LNCaP clone FGC (cell line): ENCODE data around the gene BMPER.

Source experiments
- DNase-seq: peaks from one replicate; pipeline ENCODE4 v3.0.0-alpha.2; 2011; ENCODE audit warnings: low read depth
- H3K4me3 ChIP-seq: 2 replicates; pipeline ENCODE4 v1.5.1; 2011; ENCODE audit warnings: mild to moderate bottlenecking, low read depth, low read length, control low read depth
- CTCF ChIP-seq: IDR thresholded peaks from 2 replicates; pipeline ENCODE4 v1.5.1; 2012; ENCODE audit warnings: mild to moderate bottlenecking; ENCODE audit not compliant: control insufficient read depth, insufficient read depth; ENCODE audit errors: extremely low read depth

BMPER gene

DNA sequence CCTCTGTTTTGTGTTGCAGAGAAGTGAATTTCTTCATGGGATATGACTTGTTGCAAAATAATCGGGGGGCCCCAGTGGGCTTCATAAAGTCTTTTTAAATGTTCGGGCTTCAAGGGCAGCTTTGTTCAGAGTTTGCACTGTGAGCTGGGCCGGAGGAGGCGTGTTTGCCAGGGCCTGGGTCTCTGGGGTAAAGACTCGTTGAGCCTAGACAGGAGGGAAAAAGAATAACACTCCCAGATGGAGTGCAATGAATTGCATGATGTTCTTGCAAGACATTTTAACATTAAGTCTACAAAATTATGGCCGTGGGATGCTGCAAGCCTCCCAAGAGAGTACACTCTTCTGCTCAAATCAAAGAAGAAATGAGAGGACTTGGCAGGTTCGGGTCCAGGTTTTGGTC is 23.6 kb downstream of the BMPER start:
- no peak for DNase-seq
- no peak for TF ChIP-seq CTCF
- no peak overlapping the region for H3K4me3 ChIP-seq

GRCh38 chr7:33932221-33932620 is 26.9 kb downstream of the BMPER start:
- TF ChIP-seq CTCF = no peak
- H3K4me3 ChIP-seq = no peak overlapping the region
- DNase-seq = no peak

GRCh38 chr7:33932832-33933468 is 27.6 kb downstream of the BMPER start:
- peak; percentile 31 for DNase-seq
- no peak overlapping the region for H3K4me3 ChIP-seq
- peak; percentile 93 for TF ChIP-seq CTCF

- no peak overlapping the region for H3K4me3 ChIP-seq
- TF ChIP-seq CTCF = no peak
- DNase-seq = no peak
Observed at GRCh38 chr7:33933611-33934281, 28.4 kb downstream of the BMPER start.

GRCh38 chr7:33934391-33934790 is 29.1 kb downstream of the BMPER start:
- TF ChIP-seq CTCF = no peak
- DNase-seq = no peak
- no peak overlapping the region for H3K4me3 ChIP-seq

GRCh38 chr7:33936503-33936902 is 31.2 kb downstream of the BMPER start:
- no peak for TF ChIP-seq CTCF
- no peak for DNase-seq
- no peak overlapping the region for H3K4me3 ChIP-seq

DNA sequence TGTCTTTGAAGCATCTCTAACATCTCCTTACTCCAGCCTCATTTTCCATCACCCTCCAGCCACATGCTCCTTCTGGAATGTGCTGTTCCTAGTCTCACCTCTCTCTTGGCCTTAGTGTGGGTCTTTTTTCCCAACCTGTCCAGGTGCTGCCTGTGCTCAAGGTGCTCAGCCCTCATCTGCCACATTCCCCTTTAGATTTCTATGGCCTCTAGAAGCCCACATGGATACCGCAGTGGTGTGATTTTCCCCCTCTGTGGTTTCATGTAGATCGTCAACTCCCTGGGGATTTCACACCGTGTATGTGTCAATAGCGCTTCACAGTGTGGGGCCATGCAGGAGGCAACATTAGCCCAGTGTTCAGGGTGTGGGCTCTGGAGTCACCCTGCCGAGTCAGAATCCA is 32.5 kb downstream of the BMPER start:
- no peak for TF ChIP-seq CTCF
- no peak for DNase-seq
- H3K4me3 ChIP-seq = no peak overlapping the region
